Testis (tissue), 3 donors: Measurements from ENCODE around the gene ZSWIM5. TPM values are rescaled to one million over a fixed set of nuclear protein-coding genes. Genes with fewer than 3 reads are reported as not detected.
A peak's percentile ranks its signal among the peaks of the same experiment; 100 is the strongest.

Source experiments
- DNase-seq: peaks from one replicate; pipeline ENCODE4 v3.0.0-alpha.2; 2019
- H3K27ac ChIP-seq, 2 donors: fragments of 200-600 bp; sonication (generic); one replicate each; pipeline ENCODE4 v1.5.1; 2019
- H3K27me3 ChIP-seq: fragments of 200-600 bp; sonication (generic); one replicate; pipeline ENCODE4 v1.5.1; 2019
- H3K36me3 ChIP-seq: fragments of 200-600 bp; sonication (generic); one replicate; pipeline ENCODE4 v1.5.1; 2017; ENCODE audit warnings: low read depth; ENCODE audit errors: missing control alignments
- H3K4me1 ChIP-seq: fragments of 200-600 bp; sonication (generic); one replicate; pipeline ENCODE4 v1.5.1; 2019
- H3K4me3 ChIP-seq, 2 donors: fragments of 200-600 bp; sonication (generic); one replicate each; pipeline ENCODE4 v1.5.1; 2017 to 2019
- H3K9me3 ChIP-seq: fragments of 200-600 bp; sonication (generic); one replicate; pipeline ENCODE4 v1.5.1; 2017
- CTCF ChIP-seq, 3 experiments: fragments of 450-650 bp in 2 of 3; fragments of 200-600 bp in 1 of 3; sonication (generic) in 1 of 3; IDR thresholded peaks; one replicate each; pipeline ENCODE4 v1.5.1; 2016 to 2019; ENCODE audit warnings: antibody characterized with exemption in 3 of 3, mild to moderate bottlenecking in 2 of 3, moderate library complexity in 1 of 3
- POLR2A ChIP-seq: fragments of 450-650 bp; IDR thresholded peaks from one replicate; pipeline ENCODE4 v1.6.1; 2017; ENCODE audit warnings: antibody characterized with exemption, mild to moderate bottlenecking, moderate library complexity
- WGBS, 2 donors: methylation state at CpG; one replicate each; pipeline ENCODE4 v1.1.5; 2018; 5-methylcytosine and 5-hydroxymethylcytosine counted together
- intact Hi-C: fragments of 100-400 bp; cut with DNase I; formaldehyde crosslinking; loops from one replicate; pipeline ENCODE4 v1.15.1; 2023; ENCODE audit warnings: low total_unique reads
- polyA plus RNA-seq: library from polyadenylated mRNA; stranded (reverse); fragments of 350-450 nt; fragmentation: Illumina TruSeq; extraction: RNeasy Lipid Tissue Mini Kit (QIAGEN cat#74804); gene quantifications from one replicate; pipeline ENCODE4 v1.2.3, GENCODE V29; 2014; ENCODE audit warnings: low read depth, low replicate concordance; ENCODE audit not compliant: insufficient read depth
- total RNA-seq, 2 donors: library from RNA; depleted of rRNA; stranded (reverse); fragments of >200 nt; gene quantifications; one replicate each; pipeline ENCODE4 v1.2.3, GENCODE V29; 2016

ZSWIM5 gene
- total and polyA plus RNA-seq, 3 donors from 2014 or later: 8.8 to 19.5 (median 13.7) TPM

- Histone ChIP-seq H3K4me1 (peaks cover 34% of the 10 kb centered on the region), H3K9me3 (no peaks in the 10 kb centered on the region), H3K27me3 (no peaks in the 10 kb centered on the region), H3K27ac (no peak overlapping the region), H3K36me3 (no peaks in the 10 kb centered on the region), H3K4me3 (no peak overlapping the region)
- DNase-seq: peak; percentile 93
- intact Hi-C loops: loop anchor here (5.0 to 10.0 kb wide), 3 partner anchors 180 to 490 kb away; partner anchors contain the start of genes CCDC163 and MMACHC
- no peak for TF ChIP-seq POLR2A
- TF ChIP-seq CTCF (IDR thresholded peaks at IDR 0.05): peak; percentile 90 to 95 (median 91)
- WGBS, 2 donors: 18 to 61% methylated on average over 5 to 6 of the region's 6 CpGs
These were observed 191.9 kb downstream of the ZSWIM5 start for GRCh38 chr1:45014321-45015028.

- Histone ChIP-seq H3K27ac (no peak overlapping the region), H3K4me1 (peaks cover 34% of the 10 kb centered on the region)
- intact Hi-C loops: loop anchor here (5.0 to 10.0 kb wide), 3 partner anchors 179 to 491 kb away; partner anchors contain the start of genes CCDC163 and MMACHC
These were observed 192.7 kb downstream of the ZSWIM5 start for GRCh38 chr1:45013551-45014209.

GRCh38 chr1:45012639-45013278 is 193.6 kb downstream of the ZSWIM5 start:
- Histone ChIP-seq H3K9me3 (no peaks in the 10 kb centered on the region), H3K27ac (peak overlapping the region; percentile 62 to 69), H3K27me3 (no peaks in the 10 kb centered on the region), H3K4me1 (peaks cover 34% of the 10 kb centered on the region), H3K4me3 (peak overlapping the region; percentile 93 to 97), H3K36me3 (no peaks in the 10 kb centered on the region)
- TF ChIP-seq POLR2A (no peak), CTCF (IDR thresholded peaks at IDR 0.05) (no peak)
- WGBS, 2 donors: 2 to 3% methylated on average over 16 to 21 of the region's 21 CpGs
- intact Hi-C loops: loop anchor here (5.0 to 10.0 kb wide), 3 partner anchors 178 to 492 kb away; partner anchors contain the start of genes CCDC163 and MMACHC
- DNase-seq: peak; percentile 93

More at GRCh38 chr1:45013551-45014209, 192.7 kb downstream of the ZSWIM5 start:
- H3K36me3 ChIP-seq: no peaks in the 10 kb centered on the region
- 58 to 70% methylated on average over 5 to 12 of the region's 12 CpGs for WGBS, 2 donors
- H3K9me3 ChIP-seq: no peaks in the 10 kb centered on the region
- no peak for DNase-seq
- no peak overlapping the region for H3K4me3 ChIP-seq
- no peaks in the 10 kb centered on the region for H3K27me3 ChIP-seq
- TF ChIP-seq POLR2A (no peak), CTCF (IDR thresholded peaks at IDR 0.05) (no peak)

- Histone ChIP-seq H3K27ac (peak within 1 kb of the TSS; percentile 62 to 69), H3K4me1 (peaks cover 34% of the 10 kb centered on the region), H3K4me3 (peak within 1 kb of the TSS; percentile 93 to 97), H3K36me3 (no peaks in the 10 kb centered on the region), H3K27me3 (no peaks in the 10 kb centered on the region), H3K9me3 (no peaks in the 10 kb centered on the region)
- intact Hi-C loops: loop anchor here (5.0 to 10.0 kb wide), 3 partner anchors 177 to 493 kb away; partner anchors contain the start of genes CCDC163 and MMACHC
- no peak for TF ChIP-seq POLR2A
- WGBS, 2 donors: 0 to 1% methylated on average over 21 of the region's 21 CpGs
- peak; percentile 98 for DNase-seq
These were observed 194.4 kb downstream of the ZSWIM5 start, which contains the start of gene UROD for GRCh38 chr1:45011837-45012638. UROD (plus strand) TSS chr1:45012254; CDS start chr1:45012266, 12 bp downstream.
